Kidney (tissue), 14 donors: Measurements from ENCODE around the gene SH2D7. TPM values are rescaled to one million over a fixed set of nuclear protein-coding genes. Genes with fewer than 3 reads are reported as not detected.

ENCODE experiments used
- DNase-seq, 5 donors: peaks; one replicate each; pipeline ENCODE4 v3.0.0-alpha.2; 2013 to 2020
- FAIRE-seq: peaks from 2 replicates; lab custom pipeline; 2012; peaks lifted over from hg19 to GRCh38; lab: Jason Lieb, UNC
- H3K27ac ChIP-seq, 2 donors: one replicate each; pipeline ENCODE4 v1.7.0; 2013; ENCODE audit warnings: low read depth in 2 of 2, low read length in 2 of 2, inconsistent platforms in 1 of 2
- H3K27me3 ChIP-seq: one replicate; pipeline ENCODE4 v1.7.1; 2013; ENCODE audit warnings: low read length, inconsistent platforms; ENCODE audit not compliant: control insufficient read depth, insufficient read depth
- H3K36me3 ChIP-seq, 3 donors: one replicate each; pipeline versions ENCODE4 v1.7.0 to v1.7.1; 2013; ENCODE audit warnings: low read length in 3 of 3, control low read depth in 1 of 3, inconsistent platforms in 1 of 3; ENCODE audit not compliant: insufficient read depth in 3 of 3, control insufficient read depth in 2 of 3
- H3K4me1 ChIP-seq, 3 donors: one replicate each; pipeline versions ENCODE4 v1.7.0 to v1.7.1; 2013; ENCODE audit warnings: low read length in 3 of 3, inconsistent platforms in 1 of 3, low read depth in 1 of 3; ENCODE audit not compliant: control insufficient read depth in 2 of 3, insufficient read depth in 2 of 3
- H3K4me3 ChIP-seq, 3 donors: one replicate each; pipeline versions ENCODE4 v1.7.0 to v1.8.1; 2013; ENCODE audit warnings: low read length in 3 of 3, control low read depth in 1 of 3, inconsistent platforms in 1 of 3
- H3K9ac ChIP-seq, 3 donors: one replicate each; pipeline versions ENCODE4 v1.7.0 to v1.7.1; 2013; ENCODE audit warnings: low read length in 3 of 3, control low read depth in 1 of 3, inconsistent platforms in 1 of 3
- H3K9me3 ChIP-seq, 3 donors: one replicate each; pipeline versions ENCODE4 v1.7.0 to v1.7.1; 2013; ENCODE audit warnings: low read length in 3 of 3, control low read depth in 1 of 3, inconsistent platforms in 1 of 3; ENCODE audit not compliant: control insufficient read depth in 2 of 3, insufficient read depth in 1 of 3
- CTCF ChIP-seq: IDR thresholded peaks from 3 replicates; pipeline ENCODE4 v1.5.1; 2012; ENCODE audit warnings: mild to moderate bottlenecking, moderate library complexity, borderline replicate concordance; ENCODE audit not compliant: insufficient read depth; ENCODE audit errors: extremely low read depth
- intact Hi-C: fragments of 100-400 bp; cut with DNase I; formaldehyde crosslinking; loops from one replicate; pipeline ENCODE4 v1.11.1; 2022
- polyA plus RNA-seq: library from polyadenylated mRNA; stranded (reverse); fragments of 350-450 nt; fragmentation: Illumina TruSeq; extraction: RNeasy Lipid Tissue Mini Kit (QIAGEN cat#74804); gene quantifications from one replicate; pipeline ENCODE4 v1.2.3, GENCODE V29; 2014; ENCODE audit warnings: low read depth, low replicate concordance; ENCODE audit not compliant: insufficient read depth
- total RNA-seq: library from RNA; stranded (reverse); fragmentation: NEBNext Ultra II Directional; extraction: Animal tissue kit (Norgen Biotek cat#: 25700); gene quantifications from one replicate; pipeline ENCODE4 v1.2.1, GENCODE V29; 2021
- donor health status: control.
- donor health status: control.
- donor health status: control.
- donor health status: control.
- donor health status: control.
- donor health status: DM: yes; HTN: yes; CAD: no.
- donor health status: Normal renal cell carcinoma (clear cell type).

Gene SH2D7
- total and polyA plus RNA-seq, 2 donors from 2014 or later, result not detected

GRCh38 chr15:78067328-78068228 lies 24.8 kb upstream of the SH2D7 start:
- intact Hi-C loops, result no loop called here
- no peaks in the 10 kb centered on the region for H3K9me3 ChIP-seq
- H3K36me3 ChIP-seq, result no peaks in the 10 kb centered on the region
- H3K27ac ChIP-seq, result peak overlapping the region in 1 of 2 donors; percentile 68
- H3K9ac ChIP-seq, result no peak overlapping the region
- no peak overlapping the region for H3K4me3 ChIP-seq
- H3K4me1 ChIP-seq, result peaks cover 19 to 52% (median 51%) of the 10 kb centered on the region in 3 donors
- FAIRE-seq (no peak), DNase-seq (no peak)
- H3K27me3 ChIP-seq, result no peaks in the 10 kb centered on the region
- no peak for TF ChIP-seq CTCF

DNA sequence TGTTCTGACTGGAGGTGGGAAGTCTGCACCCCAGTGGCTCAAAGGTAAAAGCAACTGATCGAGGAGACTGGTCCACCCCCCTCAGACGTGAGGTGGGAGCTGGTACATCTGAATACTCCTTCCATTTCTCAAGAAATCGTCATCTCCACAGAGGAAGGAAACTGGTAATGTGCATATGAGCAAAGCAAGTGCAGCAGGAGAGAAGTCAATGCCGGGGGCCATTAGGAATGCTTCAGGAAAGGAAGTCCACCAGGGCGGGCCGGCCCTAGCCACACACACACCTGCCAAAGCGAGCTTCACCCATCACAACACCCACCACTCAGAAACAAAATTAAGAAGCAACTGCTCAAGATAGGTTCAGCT lies 23.3 kb upstream of the SH2D7 start:
- H3K36me3 ChIP-seq, result no peaks in the 10 kb centered on the region
- DNase-seq, result no peak
- no peak overlapping the region for H3K4me3 ChIP-seq

GRCh38 chr15:78069462-78070029 lies 22.8 kb upstream of the SH2D7 start:
- Histone ChIP-seq H3K4me1 (peaks cover 19 to 51% (median 50%) of the 10 kb centered on the region in 3 donors), H3K27me3 (no peaks in the 10 kb centered on the region), H3K9me3 (no peaks in the 10 kb centered on the region), H3K36me3 (no peaks in the 10 kb centered on the region), H3K27ac (peak overlapping the region in 1 of 2 donors; percentile 26), H3K4me3 (no peak overlapping the region), H3K9ac (no peak overlapping the region)
- TF ChIP-seq CTCF, result no peak
- no peak for FAIRE-seq
- DNase-seq, result no peak
- intact Hi-C loops, result no loop called here

More for the DNA sequence above, 23.3 kb upstream of the SH2D7 start:
- Histone ChIP-seq H3K4me1 (peaks cover 19 to 55% (median 51%) of the 10 kb centered on the region in 3 donors), H3K27me3 (no peaks in the 10 kb centered on the region), H3K27ac (peak overlapping the region in 1 of 2 donors; percentile 48), H3K9ac (no peak overlapping the region), H3K9me3 (no peaks in the 10 kb centered on the region)
- FAIRE-seq, result no peak
- no peak for TF ChIP-seq CTCF
- intact Hi-C loops, result no loop called here
